K562 (cell line): ENCODE measurements around the gene GIPC3. TPM values are rescaled to one million over a fixed set of nuclear protein-coding genes. Genes with fewer than 3 reads are reported as not detected.

Source experiments
- ATF1 ChIP-seq, 2 experiments: fragments of 450-650 bp in 1 of 2; IDR thresholded peaks; 2 replicates each; pipeline ENCODE4 v1.6.1; 2016; ENCODE audit warnings: missing compliant biosample characterization in 1 of 2, missing genetic modification characterization in 1 of 2
- DPF2 ChIP-seq: fragments of 450-650 bp; IDR thresholded peaks from 2 replicates; pipeline ENCODE4 v1.6.1; 2016
- FOXJ3 ChIP-seq: sonication (generic); formaldehyde crosslinking; IDR thresholded peaks from 2 replicates; pipeline ENCODE4 v1.4.0; 2020; ENCODE audit warnings: mild to moderate bottlenecking, missing genetic modification reagents
- HIVEP1 ChIP-seq: fragments of 250-450 bp; sonication (Bioruptor Pico); IDR thresholded peaks from 2 replicates; pipeline ENCODE4 v1.4.0; 2020; ENCODE audit warnings: mild to moderate bottlenecking
- JUND ChIP-seq, 2 experiments: IDR thresholded peaks; 2 replicates in 1 of 2; 3 replicates in 1 of 2; pipeline ENCODE4 v1.6.1; 2011; ENCODE audit warnings: borderline replicate concordance in 2 of 2, low read depth in 2 of 2, low read length in 2 of 2, improper control_type of control experiment in 1 of 2, missing biosample characterization in 1 of 2, missing genetic modification characterization in 1 of 2, missing genetic modification reagents in 1 of 2
- MAFG ChIP-seq: fragments of 450-650 bp; conservative IDR thresholded peaks from 2 replicates; pipeline ENCODE4 v1.6.1; 2016; ENCODE audit warnings: missing genetic modification characterization, missing compliant biosample characterization
- MTA2 ChIP-seq: fragments of 450-650 bp; IDR thresholded peaks from 2 replicates; pipeline ENCODE4 v1.6.1; 2016; ENCODE audit warnings: low read depth
- NCOA1 ChIP-seq: fragments of 450-650 bp; IDR thresholded peaks from 2 replicates; pipeline ENCODE4 v1.6.1; 2016; ENCODE audit warnings: low read depth
- RB1 ChIP-seq: fragments of 450-650 bp; IDR thresholded peaks from 2 replicates; pipeline ENCODE4 v1.6.1; 2017; ENCODE audit warnings: low read depth, mild to moderate bottlenecking
- TCF3 ChIP-seq: sonication (generic); formaldehyde crosslinking; IDR thresholded peaks from 2 replicates; pipeline ENCODE4 v1.4.0; 2020; ENCODE audit warnings: mild to moderate bottlenecking, missing genetic modification reagents
- TRIM24 ChIP-seq, 2 experiments: fragments of 450-650 bp; IDR thresholded peaks; 2 replicates each; pipeline ENCODE4 v1.6.1; 2016
- ZNF316 ChIP-seq: fragments of 450-650 bp; IDR thresholded peaks from 2 replicates; pipeline ENCODE4 v1.6.1; 2016
- ZNF644 ChIP-seq: fragments of 200-800 bp; sonication (Bioruptor generic); IDR thresholded peaks from 2 replicates; pipeline ENCODE4 v1.6.1; 2016; ENCODE audit warnings: low read depth, missing genetic modification characterization, missing compliant biosample characterization
- polyA plus RNA-seq, 8 experiments: library from polyadenylated mRNA; depleted of rRNA in 4 of 8; stranded (reverse) in 5 of 8; unstranded in 3 of 8; fragments of >200 nt; fragmentation: Nextera tagmentation in 2 of 8; fragmentation: Illumina TruSeq in 1 of 8; extraction: Ambion mirVana in 2 of 8; extraction: Trizol in 1 of 8; gene quantifications; 2 replicates each; pipeline versions ENCODE4 v1.2.1 to v1.2.3, GENCODE V29; 2011 to 2014; ENCODE audit warnings: inconsistent platforms in 1 of 8, missing spikeins in 1 of 8
- total RNA-seq, 7 experiments: library from RNA; depleted of rRNA in 6 of 7; stranded (reverse); fragments of >200 nt in 6 of 7; fragmentation: Illumina TruSeq in 2 of 7; extraction: Trizol in 2 of 7; gene quantifications; 2 replicates each; pipeline versions ENCODE4 v1.2.1 to v1.2.3, GENCODE V29; 2011 to 2021; ENCODE audit warnings: low replicate concordance in 1 of 7
- TF ChIP-seq, protein P1 (sequence below): fragments of 450-650 bp; formaldehyde crosslinking; IDR thresholded peaks from 2 replicates; pipeline ENCODE4 v1.4.0; 2020; ENCODE audit warnings: mild to moderate bottlenecking, moderate library complexity
- TF ChIP-seq, protein P2 (sequence below): fragments of 250-450 bp; sonication (Bioruptor Pico); IDR thresholded peaks from 2 replicates; pipeline ENCODE4 v1.5.0; 2022; ENCODE audit warnings: mild to moderate bottlenecking
- TF ChIP-seq, protein P3 (sequence below), 2 experiments: IDR thresholded peaks; 2 replicates each; pipeline ENCODE4 v1.6.1; 2011; ENCODE audit warnings: borderline replicate concordance in 1 of 2, control low read depth in 1 of 2, low read depth in 1 of 2, low read length in 1 of 2, mild to moderate bottlenecking in 1 of 2, mixed read lengths in 1 of 2, moderate library complexity in 1 of 2; ENCODE audit not compliant: insufficient read depth in 1 of 2, insufficient read length in 1 of 2, poor library complexity in 1 of 2, severe bottlenecking in 1 of 2; ENCODE audit errors: extremely low read depth in 1 of 2
- TF ChIP-seq, protein P4 (sequence below), 3 experiments: fragments of 200-800 bp in 1 of 3; sonication (Bioruptor generic) in 1 of 3; sonication (generic) in 1 of 3; formaldehyde crosslinking in 1 of 3; IDR thresholded peaks; 2 replicates each; pipeline versions ENCODE4 v1.6.1 to v1.8.0; 2016 to 2022; ENCODE audit warnings: mild to moderate bottlenecking in 2 of 3, missing compliant biosample characterization in 2 of 3, missing genetic modification characterization in 2 of 3, missing genetic modification reagents in 1 of 3
- TF ChIP-seq, protein P5 (sequence below), 2 experiments: IDR thresholded peaks; 2 replicates each; pipeline ENCODE4 v1.6.1; 2012; ENCODE audit warnings: improper control_type of control experiment in 2 of 2, low read depth in 2 of 2, low read length in 2 of 2, borderline replicate concordance in 1 of 2

Gene GIPC3
- total and polyA plus RNA-seq, 9 of the 15 experiments (the other 6 are each of a cell fraction or from before 2014, with no cell fraction given), result 0.03 to 3.6 (median 1.5) TPM; not detected in 1

DNA sequence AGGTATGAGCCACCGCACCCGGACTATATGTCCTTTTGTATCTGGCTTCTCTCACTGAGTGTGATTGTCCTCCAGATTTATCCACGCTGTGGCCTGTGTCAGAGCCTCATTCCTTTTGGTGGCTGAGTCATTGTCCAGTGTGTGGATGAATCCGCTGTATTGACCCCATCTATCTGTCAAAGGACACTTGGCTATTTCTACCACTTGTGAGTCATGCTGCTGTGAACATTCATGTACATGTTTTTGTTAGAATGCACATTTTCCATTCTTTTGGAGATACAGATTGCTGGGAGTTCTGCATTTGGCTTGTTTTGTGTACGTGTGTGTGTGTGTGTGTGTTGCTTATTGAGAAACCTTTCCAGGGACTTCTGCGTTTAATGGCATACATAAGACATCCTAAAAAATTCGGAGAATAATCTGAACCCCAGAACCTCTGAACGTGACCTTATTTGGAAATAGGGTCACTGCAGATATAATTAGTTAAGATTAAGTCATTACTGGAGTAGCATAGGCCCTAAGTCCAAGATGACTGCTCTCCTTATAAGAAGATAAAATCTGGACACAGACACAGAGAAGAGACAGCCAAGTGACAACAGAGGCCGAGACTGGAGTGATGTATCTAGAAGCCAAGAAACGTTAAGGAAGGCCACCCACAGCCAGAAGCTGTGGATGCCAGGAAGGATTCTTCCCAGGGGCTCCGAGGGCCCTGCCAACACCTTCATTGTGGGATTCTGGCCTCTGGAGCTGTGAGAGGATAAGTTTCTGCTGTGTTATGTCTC is 4.9 kb upstream of the GIPC3 start (continued):
- TF ChIP-seq, protein P1, sequence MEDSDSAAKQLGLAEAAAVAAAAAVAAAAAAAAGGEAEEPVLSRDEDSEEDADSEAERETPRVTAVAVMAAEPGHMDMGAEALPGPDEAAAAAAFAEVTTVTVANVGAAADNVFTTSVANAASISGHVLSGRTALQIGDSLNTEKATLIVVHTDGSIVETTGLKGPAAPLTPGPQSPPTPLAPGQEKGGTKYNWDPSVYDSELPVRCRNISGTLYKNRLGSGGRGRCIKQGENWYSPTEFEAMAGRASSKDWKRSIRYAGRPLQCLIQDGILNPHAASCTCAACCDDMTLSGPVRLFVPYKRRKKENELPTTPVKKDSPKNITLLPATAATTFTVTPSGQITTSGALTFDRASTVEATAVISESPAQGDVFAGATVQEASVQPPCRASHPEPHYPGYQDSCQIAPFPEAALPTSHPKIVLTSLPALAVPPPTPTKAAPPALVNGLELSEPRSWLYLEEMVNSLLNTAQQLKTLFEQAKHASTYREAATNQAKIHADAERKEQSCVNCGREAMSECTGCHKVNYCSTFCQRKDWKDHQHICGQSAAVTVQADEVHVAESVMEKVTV (CRISPR knock-in tag), result no peak
- TF ChIP-seq JUND (IDR thresholded peaks at IDR 0.05; ENCODE audit: borderline replicate concordance, low read depth, low read length) (peak; percentile 91), JUND (tag; IDR thresholded peaks at IDR 0.05; ENCODE audit: borderline replicate concordance, low read depth, low read length) (peak; percentile 89; the same call in 2 of the 3 replicates), TRIM24 (IDR thresholded peaks at IDR 0.05) (peak; percentile 25 to 52; a peak in 2 of 4 replicates), ATF1 (CRISPR knock-in tag; IDR thresholded peaks at IDR 0.05) (no peak), ATF1 (tag; IDR thresholded peaks at IDR 0.05) (0 out of 2 replicates have a peak, but pooled peaks have one; percentile 14), MAFG (tag) (peak; percentile 78), ZNF644 (tag) (no peak), NCOA1 (0 out of 2 replicates have a peak, but pooled peaks have one; percentile 12), RB1 (no peak), ZNF316 (peak; percentile 81), DPF2 (peak; percentile 90), TCF3 (peak; percentile 30; the same call in 1 of the 2 replicates), FOXJ3 (no peak), HIVEP1 (no peak), MTA2 (0 out of 2 replicates have a peak, but pooled peaks have one; percentile 12)
- TF ChIP-seq, protein P2, sequence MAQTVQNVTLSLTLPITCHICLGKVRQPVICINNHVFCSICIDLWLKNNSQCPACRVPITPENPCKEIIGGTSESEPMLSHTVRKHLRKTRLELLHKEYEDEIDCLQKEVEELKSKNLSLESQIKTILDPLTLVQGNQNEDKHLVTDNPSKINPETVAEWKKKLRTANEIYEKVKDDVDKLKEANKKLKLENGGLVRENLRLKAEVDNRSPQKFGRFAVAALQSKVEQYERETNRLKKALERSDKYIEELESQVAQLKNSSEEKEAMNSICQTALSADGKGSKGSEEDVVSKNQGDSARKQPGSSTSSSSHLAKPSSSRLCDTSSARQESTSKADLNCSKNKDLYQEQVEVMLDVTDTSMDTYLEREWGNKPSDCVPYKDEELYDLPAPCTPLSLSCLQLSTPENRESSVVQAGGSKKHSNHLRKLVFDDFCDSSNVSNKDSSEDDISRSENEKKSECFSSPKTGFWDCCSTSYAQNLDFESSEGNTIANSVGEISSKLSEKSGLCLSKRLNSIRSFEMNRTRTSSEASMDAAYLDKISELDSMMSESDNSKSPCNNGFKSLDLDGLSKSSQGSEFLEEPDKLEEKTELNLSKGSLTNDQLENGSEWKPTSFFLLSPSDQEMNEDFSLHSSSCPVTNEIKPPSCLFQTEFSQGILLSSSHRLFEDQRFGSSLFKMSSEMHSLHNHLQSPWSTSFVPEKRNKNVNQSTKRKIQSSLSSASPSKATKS (CRISPR knock-in tag), result no peak
- TF ChIP-seq, protein P3, sequence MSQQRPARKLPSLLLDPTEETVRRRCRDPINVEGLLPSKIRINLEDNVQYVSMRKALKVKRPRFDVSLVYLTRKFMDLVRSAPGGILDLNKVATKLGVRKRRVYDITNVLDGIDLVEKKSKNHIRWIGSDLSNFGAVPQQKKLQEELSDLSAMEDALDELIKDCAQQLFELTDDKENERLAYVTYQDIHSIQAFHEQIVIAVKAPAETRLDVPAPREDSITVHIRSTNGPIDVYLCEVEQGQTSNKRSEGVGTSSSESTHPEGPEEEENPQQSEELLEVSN (IDR thresholded peaks at IDR 0.05; ENCODE audit: borderline replicate concordance in 1 of 2, extremely low read depth in 1 of 2, insufficient read depth in 1 of 2, insufficient read length in 1 of 2, low read depth in 1 of 2, low read length in 1 of 2, poor library complexity in 1 of 2, severe bottlenecking in 1 of 2), result no peak
- TF ChIP-seq, protein P4, sequence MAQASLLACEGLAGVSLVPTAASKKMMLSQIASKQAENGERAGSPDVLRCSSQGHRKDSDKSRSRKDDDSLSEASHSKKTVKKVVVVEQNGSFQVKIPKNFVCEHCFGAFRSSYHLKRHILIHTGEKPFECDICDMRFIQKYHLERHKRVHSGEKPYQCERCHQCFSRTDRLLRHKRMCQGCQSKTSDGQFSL (CRISPR knock-in tag; IDR thresholded peaks at IDR 0.05), result no peak
- TF ChIP-seq, protein P4 (tag; IDR thresholded peaks at IDR 0.05), result no peak
- TF ChIP-seq, protein P5, sequence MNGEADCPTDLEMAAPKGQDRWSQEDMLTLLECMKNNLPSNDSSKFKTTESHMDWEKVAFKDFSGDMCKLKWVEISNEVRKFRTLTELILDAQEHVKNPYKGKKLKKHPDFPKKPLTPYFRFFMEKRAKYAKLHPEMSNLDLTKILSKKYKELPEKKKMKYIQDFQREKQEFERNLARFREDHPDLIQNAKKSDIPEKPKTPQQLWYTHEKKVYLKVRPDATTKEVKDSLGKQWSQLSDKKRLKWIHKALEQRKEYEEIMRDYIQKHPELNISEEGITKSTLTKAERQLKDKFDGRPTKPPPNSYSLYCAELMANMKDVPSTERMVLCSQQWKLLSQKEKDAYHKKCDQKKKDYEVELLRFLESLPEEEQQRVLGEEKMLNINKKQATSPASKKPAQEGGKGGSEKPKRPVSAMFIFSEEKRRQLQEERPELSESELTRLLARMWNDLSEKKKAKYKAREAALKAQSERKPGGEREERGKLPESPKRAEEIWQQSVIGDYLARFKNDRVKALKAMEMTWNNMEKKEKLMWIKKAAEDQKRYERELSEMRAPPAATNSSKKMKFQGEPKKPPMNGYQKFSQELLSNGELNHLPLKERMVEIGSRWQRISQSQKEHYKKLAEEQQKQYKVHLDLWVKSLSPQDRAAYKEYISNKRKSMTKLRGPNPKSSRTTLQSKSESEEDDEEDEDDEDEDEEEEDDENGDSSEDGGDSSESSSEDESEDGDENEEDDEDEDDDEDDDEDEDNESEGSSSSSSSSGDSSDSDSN (IDR thresholded peaks at IDR 0.05; ENCODE audit: borderline replicate concordance in 1 of 2, low read depth in 2 of 2, low read length in 2 of 2), result no peak
